Type B pancreatic cell (in vitro differentiated cells): ENCODE data around the gene TAGAP. TPM values are rescaled to one million over a fixed set of nuclear protein-coding genes. Genes with fewer than 3 reads are reported as not detected.
"Not testable (repeated sequence)": the region's sequence is repeated elsewhere in the genome, so short reads cannot be mapped to it uniquely, and the experiment has no call there.

ENCODE experiments used
- DNase-seq: peaks from one replicate; pipeline ENCODE4 v3.0.0; 2021; ENCODE audit warnings: mixed read lengths; ENCODE audit not compliant: unreplicated experiment; ENCODE audit errors: extremely low spot score
- H3K27ac Mint-ChIP-seq: 2 replicates; pipeline ENCODE4 v1.8.0; 2021; ENCODE audit warnings: mild to moderate bottlenecking, mixed read lengths
- H3K27me3 Mint-ChIP-seq: 2 replicates; pipeline ENCODE4 v1.8.0; 2021; ENCODE audit warnings: mixed read lengths
- H3K36me3 Mint-ChIP-seq: 2 replicates; pipeline ENCODE4 v1.8.0; 2021; ENCODE audit warnings: mixed read lengths
- H3K4me1 Mint-ChIP-seq: one replicate; pipeline ENCODE4 v1.8.0; 2021; ENCODE audit warnings: mixed read lengths; ENCODE audit not compliant: unreplicated experiment
- H3K4me3 Mint-ChIP-seq: 2 replicates; pipeline ENCODE4 v1.8.0; 2021; ENCODE audit warnings: mild to moderate bottlenecking, mixed read lengths
- H3K9me3 Mint-ChIP-seq: 2 replicates; pipeline ENCODE4 v1.8.0; 2021; ENCODE audit warnings: mixed read lengths
- total RNA-seq: library from RNA; stranded (reverse); gene quantifications from 2 replicates; pipeline ENCODE4 v1.2.1, GENCODE V29; 2021; ENCODE audit warnings: low replicate concordance
- TF ChIP-seq, protein P1 (sequence below): fragments of 200-600 bp; sonication (generic); conservative IDR thresholded peaks from 2 replicates; pipeline ENCODE4 v1.5.0; 2021; ENCODE audit warnings: antibody characterized with exemption, mild to moderate bottlenecking

The TAGAP gene
- total RNA-seq, 1 donor from 2014 or later = 0.22 TPM

DNA sequence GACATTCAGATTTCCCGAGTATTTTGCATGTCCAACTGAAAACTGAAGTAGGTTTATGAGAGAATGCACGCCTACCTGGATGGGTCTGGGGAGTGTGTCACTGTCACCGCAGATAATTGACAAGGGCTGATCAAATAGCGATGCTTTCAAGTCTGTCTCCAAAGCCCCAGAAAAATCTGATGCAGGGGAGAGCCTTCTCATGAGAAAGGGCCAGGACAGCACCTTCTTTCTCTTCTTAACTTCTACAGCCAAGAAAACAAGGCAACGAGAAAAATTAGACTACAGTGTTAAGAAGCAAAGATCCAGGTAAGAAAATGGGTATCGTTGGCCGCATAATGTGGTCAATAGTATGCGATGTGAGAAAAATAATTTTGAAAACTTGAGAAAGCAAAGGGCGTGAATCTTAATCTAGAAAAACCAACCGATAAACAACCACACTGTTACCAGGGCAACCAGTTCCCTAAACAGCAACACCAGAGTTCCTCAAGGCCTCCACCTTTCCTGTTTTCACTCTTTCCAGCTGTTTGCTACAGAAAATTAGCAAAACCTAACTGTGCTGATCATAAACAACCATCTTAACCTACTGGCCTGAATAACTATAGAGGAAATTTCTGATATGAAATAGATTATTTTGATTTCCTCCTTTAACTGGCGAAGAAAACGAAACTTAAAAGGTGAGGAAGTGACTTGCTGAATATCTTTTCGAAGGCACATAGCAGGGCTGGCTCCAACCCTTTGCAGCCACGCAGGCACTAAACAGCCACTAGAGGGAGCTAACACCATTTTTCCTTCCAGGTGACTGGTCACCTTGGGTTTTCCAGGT is 2.6 kb downstream of the TAGAP start:
- no peaks in the 10 kb centered on the region for H3K36me3 Mint-ChIP-seq
- H3K4me3 Mint-ChIP-seq = peak overlapping the region; percentile 42
- peak overlapping the region; percentile 88 for H3K27ac Mint-ChIP-seq
- TF ChIP-seq, protein P1, sequence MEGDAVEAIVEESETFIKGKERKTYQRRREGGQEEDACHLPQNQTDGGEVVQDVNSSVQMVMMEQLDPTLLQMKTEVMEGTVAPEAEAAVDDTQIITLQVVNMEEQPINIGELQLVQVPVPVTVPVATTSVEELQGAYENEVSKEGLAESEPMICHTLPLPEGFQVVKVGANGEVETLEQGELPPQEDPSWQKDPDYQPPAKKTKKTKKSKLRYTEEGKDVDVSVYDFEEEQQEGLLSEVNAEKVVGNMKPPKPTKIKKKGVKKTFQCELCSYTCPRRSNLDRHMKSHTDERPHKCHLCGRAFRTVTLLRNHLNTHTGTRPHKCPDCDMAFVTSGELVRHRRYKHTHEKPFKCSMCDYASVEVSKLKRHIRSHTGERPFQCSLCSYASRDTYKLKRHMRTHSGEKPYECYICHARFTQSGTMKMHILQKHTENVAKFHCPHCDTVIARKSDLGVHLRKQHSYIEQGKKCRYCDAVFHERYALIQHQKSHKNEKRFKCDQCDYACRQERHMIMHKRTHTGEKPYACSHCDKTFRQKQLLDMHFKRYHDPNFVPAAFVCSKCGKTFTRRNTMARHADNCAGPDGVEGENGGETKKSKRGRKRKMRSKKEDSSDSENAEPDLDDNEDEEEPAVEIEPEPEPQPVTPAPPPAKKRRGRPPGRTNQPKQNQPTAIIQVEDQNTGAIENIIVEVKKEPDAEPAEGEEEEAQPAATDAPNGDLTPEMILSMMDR = peak; percentile 99
- peaks cover 17% of the 10 kb centered on the region for H3K27me3 Mint-ChIP-seq
- no peaks in the 10 kb centered on the region for H3K9me3 Mint-ChIP-seq
- peaks cover 17% of the 10 kb centered on the region for H3K4me1 Mint-ChIP-seq
- no peak for DNase-seq

DNA sequence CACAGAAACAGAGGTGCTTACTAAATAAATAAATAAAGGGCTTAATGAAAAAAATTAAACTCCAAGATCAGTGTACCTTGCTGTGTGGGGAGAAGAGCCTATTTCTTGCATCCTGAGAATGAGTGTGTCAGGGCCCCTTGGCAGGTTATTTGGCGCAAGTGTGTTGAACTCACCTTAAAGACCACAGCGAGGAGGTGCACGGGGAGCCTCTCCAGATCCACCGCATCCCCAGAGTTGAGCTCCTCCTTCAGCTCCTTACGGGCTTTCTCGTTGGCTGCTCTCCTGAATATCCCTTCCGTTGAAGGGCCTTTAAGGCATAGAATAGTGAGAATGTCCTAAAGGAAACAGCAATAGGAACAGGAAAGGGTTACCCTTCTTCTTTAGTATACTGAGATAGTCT is 3.6 kb downstream of the TAGAP start:
- Mint-ChIP-seq H3K27ac (no peak overlapping the region), H3K36me3 (no peaks in the 10 kb centered on the region), H3K27me3 (peaks cover 17% of the 10 kb centered on the region), H3K9me3 (no peaks in the 10 kb centered on the region), H3K4me3 (no peak overlapping the region), H3K4me1 (peaks cover 17% of the 10 kb centered on the region)
- no peak for DNase-seq
- TF ChIP-seq, protein P1 = no peak

DNA sequence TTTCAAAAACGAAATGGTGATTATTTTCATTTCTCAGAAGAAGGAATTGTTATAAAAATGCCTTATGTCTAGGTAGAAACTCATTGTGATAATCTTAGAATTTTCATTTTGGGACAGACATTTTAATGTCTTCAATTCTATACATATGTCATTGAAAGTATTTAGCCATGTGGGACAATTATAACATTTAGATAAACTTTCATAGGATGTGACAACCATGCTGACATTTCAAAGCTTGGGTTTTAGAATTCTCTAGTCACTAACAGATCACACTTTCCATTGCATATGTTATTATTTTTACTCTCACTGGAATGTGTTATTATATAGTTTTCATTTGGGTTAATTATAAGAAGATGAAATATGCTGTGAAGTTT is 4.9 kb downstream of the TAGAP start:
- Mint-ChIP-seq H3K27me3 (peaks cover 13% of the 10 kb centered on the region), H3K4me1 (peaks cover 14% of the 10 kb centered on the region), H3K9me3 (no peaks in the 10 kb centered on the region), H3K4me3 (no peak overlapping the region), H3K27ac (no peak overlapping the region), H3K36me3 (no peaks in the 10 kb centered on the region)
- DNase-seq = no peak
- TF ChIP-seq, protein P1 = no peak

DNA sequence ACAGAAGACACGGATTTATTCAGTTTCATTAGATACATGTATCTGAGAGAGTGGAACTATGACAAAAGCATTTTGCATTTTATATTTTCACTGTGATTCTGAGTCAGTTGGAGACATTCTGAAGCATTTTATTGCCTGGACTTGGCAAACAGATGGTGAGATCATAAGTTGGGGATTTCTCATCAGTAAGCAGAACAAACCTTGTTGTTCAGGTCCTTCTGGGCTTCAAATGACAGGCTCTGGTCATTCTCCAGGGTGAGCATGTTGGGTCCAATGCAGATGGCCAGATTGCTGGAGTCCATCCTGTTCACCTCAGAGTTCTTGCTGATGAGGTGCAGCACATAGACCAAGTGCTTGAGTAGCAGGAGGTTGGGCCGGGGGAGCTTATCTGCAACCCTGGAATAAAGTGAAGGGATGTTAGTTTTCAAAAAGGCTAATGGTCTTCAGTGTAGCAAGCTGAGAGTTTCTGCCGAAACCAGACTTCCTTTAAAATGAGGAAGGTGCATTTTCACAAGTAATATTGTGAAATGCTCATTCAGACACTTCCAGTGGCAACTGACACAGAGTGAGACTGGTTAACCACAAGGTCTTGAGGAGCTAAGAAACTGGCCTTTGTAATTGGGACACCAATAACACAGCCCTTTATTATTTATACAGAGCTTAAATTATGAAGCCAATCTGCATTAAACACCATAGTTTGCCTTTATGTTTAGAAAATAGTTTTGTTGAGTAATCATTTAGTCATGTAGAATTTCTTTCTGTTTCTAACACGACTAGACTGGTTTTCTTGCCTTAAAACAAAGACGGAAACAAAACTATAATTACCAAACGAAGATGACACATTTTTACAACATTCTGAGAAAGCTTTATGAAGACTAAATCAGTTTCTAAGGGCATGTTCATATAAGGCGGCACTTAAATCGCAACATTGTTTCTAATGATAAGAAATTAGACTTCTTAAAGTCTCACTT is 5.6 kb downstream of the TAGAP start:
- H3K27ac Mint-ChIP-seq = no peak overlapping the region
- H3K4me1 Mint-ChIP-seq = peaks cover 14% of the 10 kb centered on the region
- peaks cover 6% of the 10 kb centered on the region for H3K27me3 Mint-ChIP-seq
- H3K36me3 Mint-ChIP-seq = no peaks in the 10 kb centered on the region
- no peak for DNase-seq
- TF ChIP-seq, protein P1 = no peak
- H3K4me3 Mint-ChIP-seq = no peak overlapping the region
- H3K9me3 Mint-ChIP-seq = no peaks in the 10 kb centered on the region

DNA sequence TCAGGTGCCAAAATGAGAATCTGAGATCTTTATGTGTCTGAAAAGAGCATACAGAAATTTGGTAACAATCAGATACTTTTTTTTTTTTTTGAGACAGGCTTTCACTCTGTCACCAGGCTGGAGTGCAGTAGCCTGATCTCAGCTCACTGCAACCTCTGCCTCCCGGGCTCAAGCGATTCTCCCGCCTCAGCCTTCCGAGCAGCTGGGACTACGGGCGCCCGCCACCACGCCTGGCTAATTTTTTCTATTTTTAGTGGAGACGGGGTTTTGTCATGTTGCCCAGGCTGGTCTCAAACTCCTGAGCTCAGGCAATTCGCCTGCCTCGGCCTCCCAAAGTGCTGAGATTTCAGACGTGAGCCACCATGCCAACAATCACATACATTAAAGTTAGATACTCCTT is 6.5 kb downstream of the TAGAP start:
- not testable (repeated sequence) for H3K27ac Mint-ChIP-seq, H3K9me3 Mint-ChIP-seq, H3K36me3 Mint-ChIP-seq, H3K27me3 Mint-ChIP-seq, DNase-seq, H3K4me3 Mint-ChIP-seq
- peaks cover 14% of the 10 kb centered on the region for H3K4me1 Mint-ChIP-seq
